HepG2 (cell line): ENCODE measurements around the gene NT5C2. TPM values are rescaled to one million over a fixed set of nuclear protein-coding genes. Genes with fewer than 3 reads are reported as not detected.

ENCODE experiments used
- ELF4 ChIP-seq: sonication (generic); formaldehyde crosslinking; IDR thresholded peaks from 2 replicates; pipeline ENCODE4 v1.5.0; 2020; ENCODE audit warnings: missing genetic modification reagents, mild to moderate bottlenecking, moderate library complexity, borderline replicate concordance
- FOSL2 ChIP-seq: sonication (generic); formaldehyde crosslinking; IDR thresholded peaks from 2 replicates; pipeline ENCODE4 v1.4.0; 2020; ENCODE audit warnings: missing genetic modification reagents
- MAFK ChIP-seq, 2 experiments: IDR thresholded peaks in 1 of 2; conservative IDR thresholded peaks in 1 of 2; 2 replicates each; pipeline ENCODE4 v1.6.1; 2011; ENCODE audit warnings: improper control_type of control experiment in 2 of 2, low read length in 2 of 2
- MATR3 ChIP-seq: sonication (generic); formaldehyde crosslinking; IDR thresholded peaks from 2 replicates; pipeline ENCODE4 v1.4.0; 2020; ENCODE audit warnings: missing genetic modification reagents
- NFE2L2 ChIP-seq: fragments of 150-350 bp; IDR thresholded peaks from 2 replicates; pipeline ENCODE4 v1.6.1; 2014; ENCODE audit warnings: low read length
- PRMT3 ChIP-seq: sonication (generic); formaldehyde crosslinking; IDR thresholded peaks from 2 replicates; pipeline ENCODE4 v1.8.1; 2022; ENCODE audit warnings: low read depth, mild to moderate bottlenecking, moderate library complexity, missing genetic modification reagents, borderline replicate concordance
- TEAD3 ChIP-seq: optimal IDR thresholded peaks from 2 replicates; pipeline ENCODE3; 2016; ENCODE audit warnings: borderline replicate concordance
- XRCC5 ChIP-seq: fragments of 200-400 bp; formaldehyde crosslinking; optimal IDR thresholded peaks from 2 replicates; pipeline ENCODE3; 2017; ENCODE audit warnings: mild to moderate bottlenecking, low read length
- ZFX ChIP-seq: sonication (generic); formaldehyde crosslinking; IDR thresholded peaks from 2 replicates; pipeline ENCODE4 v1.4.0; 2020; ENCODE audit warnings: mild to moderate bottlenecking, low read depth, missing genetic modification reagents, moderate library complexity
- ZNF501 ChIP-seq: sonication (generic); formaldehyde crosslinking; IDR thresholded peaks from 2 replicates; pipeline ENCODE4 v1.5.1; 2020; ENCODE audit warnings: mild to moderate bottlenecking, moderate library complexity, missing genetic modification reagents
- polyA plus RNA-seq, 8 experiments: library from polyadenylated mRNA; depleted of rRNA in 3 of 8; stranded (reverse) in 7 of 8; unstranded in 1 of 8; fragments of >200 nt; fragmentation: Illumina TruSeq in 4 of 8; extraction: Trizol in 4 of 8; gene quantifications; 2 replicates each; pipeline versions ENCODE4 v1.2.1 to v1.2.3, GENCODE V29; 2011 to 2016; ENCODE audit warnings: low read depth in 4 of 8, missing spikeins in 1 of 8, mixed read lengths in 1 of 8; ENCODE audit not compliant: insufficient read depth in 1 of 8
- total RNA-seq, 5 experiments: library from RNA; depleted of rRNA; stranded (reverse); fragments of >200 nt; fragmentation: Illumina TruSeq; extraction: Trizol; gene quantifications; 2 replicates each; pipeline ENCODE4 v1.2.3, GENCODE V29; 2016; ENCODE audit warnings: low read depth in 1 of 5
- TF ChIP-seq, protein P1 (sequence below): sonication (generic); formaldehyde crosslinking; IDR thresholded peaks from 2 replicates; pipeline ENCODE4 v1.5.1; 2020; ENCODE audit warnings: mild to moderate bottlenecking, missing genetic modification reagents, moderate library complexity
- TF ChIP-seq, protein P2 (sequence below): sonication (generic); formaldehyde crosslinking; IDR thresholded peaks from 2 replicates; pipeline ENCODE4 v1.4.0; 2020; ENCODE audit warnings: missing genetic modification reagents
- TF ChIP-seq, protein P3 (sequence below): sonication (generic); formaldehyde crosslinking; IDR thresholded peaks from 2 replicates; pipeline ENCODE4 v1.4.0; 2020; ENCODE audit warnings: missing genetic modification reagents
- TF ChIP-seq, protein P4 (sequence below): sonication (generic); formaldehyde crosslinking; IDR thresholded peaks from 2 replicates; pipeline ENCODE4 v1.5.0; 2020; ENCODE audit warnings: missing genetic modification reagents
- TF ChIP-seq, protein P5 (sequence below): IDR thresholded peaks from 2 replicates; pipeline ENCODE4 v1.6.1; 2018; ENCODE audit warnings: missing genetic modification reagents, mild to moderate bottlenecking, missing compliant biosample characterization

Gene NT5C2
- total and polyA plus RNA-seq, 2 of the 13 experiments (the other 11 are each of a cell fraction or from before 2014, with no cell fraction given), result 40.6 to 55.2 TPM

DNA sequence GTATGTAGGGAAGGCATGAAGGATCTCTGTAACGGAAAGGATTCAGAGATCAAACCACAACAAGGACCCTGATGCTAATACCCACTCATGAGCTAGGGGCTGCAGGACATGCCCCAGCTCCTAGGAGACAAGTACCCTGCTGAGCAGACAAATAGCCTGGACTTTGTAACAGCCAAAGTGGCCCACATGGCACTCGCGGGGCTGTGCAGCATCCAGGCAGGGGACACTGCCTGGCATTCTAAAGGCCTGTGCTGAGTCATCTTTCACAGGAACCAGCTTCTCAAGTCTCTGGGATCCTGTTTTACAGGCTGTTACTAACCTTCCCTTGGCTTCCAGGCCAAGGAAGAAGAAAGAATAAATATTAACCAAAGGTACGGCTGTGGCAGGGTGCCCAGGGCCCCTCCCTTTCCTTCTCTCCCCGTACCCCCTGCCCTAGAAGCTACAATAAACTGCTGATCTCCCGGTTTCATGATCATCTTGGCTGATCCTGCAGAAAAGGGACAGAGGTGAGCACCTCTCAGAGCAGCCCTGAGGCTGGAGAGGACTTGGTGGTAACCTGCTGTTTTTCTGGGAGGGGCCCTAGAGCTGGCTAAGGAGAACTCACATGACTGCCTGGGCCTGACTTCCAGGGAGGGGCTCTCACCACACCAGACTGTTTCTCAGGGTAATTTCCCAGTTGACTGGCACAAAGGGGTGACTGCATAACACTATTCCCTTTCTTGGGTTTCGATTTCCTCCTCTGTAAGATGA lies 48.4 kb upstream of the NT5C2 start (continued):
- TF ChIP-seq ZNF501 (CRISPR knock-in tag) (0 out of 2 replicates have a peak, but pooled peaks have one; percentile 32), NFE2L2 (peak; percentile 81), PRMT3 (CRISPR knock-in tag) (no peak), ZFX (CRISPR knock-in tag) (peak; percentile 27; the same call in 1 of the 2 replicates), ELF4 (CRISPR knock-in tag) (no peak), TEAD3 (peak; percentile 24), MAFK (conservative IDR thresholded peaks at IDR 0.05 in 1 of 2, IDR thresholded peaks at IDR 0.05 in 1 of 2; ENCODE audit: low read length in 2 of 2) (peak; percentile 53 to 71; a peak in 3 of 4 replicates), XRCC5 (peak; percentile 17), MATR3 (CRISPR knock-in tag) (no peak), FOSL2 (CRISPR knock-in tag) (peak; percentile 69)
- TF ChIP-seq, protein P1, sequence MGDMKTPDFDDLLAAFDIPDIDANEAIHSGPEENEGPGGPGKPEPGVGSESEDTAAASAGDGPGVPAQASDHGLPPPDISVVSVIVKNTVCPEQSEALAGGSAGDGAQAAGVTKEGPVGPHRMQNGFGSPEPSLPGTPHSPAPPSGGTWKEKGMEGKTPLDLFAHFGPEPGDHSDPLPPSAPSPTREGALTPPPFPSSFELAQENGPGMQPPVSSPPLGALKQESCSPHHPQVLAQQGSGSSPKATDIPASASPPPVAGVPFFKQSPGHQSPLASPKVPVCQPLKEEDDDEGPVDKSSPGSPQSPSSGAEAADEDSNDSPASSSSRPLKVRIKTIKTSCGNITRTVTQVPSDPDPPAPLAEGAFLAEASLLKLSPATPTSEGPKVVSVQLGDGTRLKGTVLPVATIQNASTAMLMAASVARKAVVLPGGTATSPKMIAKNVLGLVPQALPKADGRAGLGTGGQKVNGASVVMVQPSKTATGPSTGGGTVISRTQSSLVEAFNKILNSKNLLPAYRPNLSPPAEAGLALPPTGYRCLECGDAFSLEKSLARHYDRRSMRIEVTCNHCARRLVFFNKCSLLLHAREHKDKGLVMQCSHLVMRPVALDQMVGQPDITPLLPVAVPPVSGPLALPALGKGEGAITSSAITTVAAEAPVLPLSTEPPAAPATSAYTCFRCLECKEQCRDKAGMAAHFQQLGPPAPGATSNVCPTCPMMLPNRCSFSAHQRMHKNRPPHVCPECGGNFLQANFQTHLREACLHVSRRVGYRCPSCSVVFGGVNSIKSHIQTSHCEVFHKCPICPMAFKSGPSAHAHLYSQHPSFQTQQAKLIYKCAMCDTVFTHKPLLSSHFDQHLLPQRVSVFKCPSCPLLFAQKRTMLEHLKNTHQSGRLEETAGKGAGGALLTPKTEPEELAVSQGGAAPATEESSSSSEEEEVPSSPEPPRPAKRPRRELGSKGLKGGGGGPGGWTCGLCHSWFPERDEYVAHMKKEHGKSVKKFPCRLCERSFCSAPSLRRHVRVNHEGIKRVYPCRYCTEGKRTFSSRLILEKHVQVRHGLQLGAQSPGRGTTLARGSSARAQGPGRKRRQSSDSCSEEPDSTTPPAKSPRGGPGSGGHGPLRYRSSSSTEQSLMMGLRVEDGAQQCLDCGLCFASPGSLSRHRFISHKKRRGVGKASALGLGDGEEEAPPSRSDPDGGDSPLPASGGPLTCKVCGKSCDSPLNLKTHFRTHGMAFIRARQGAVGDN (CRISPR knock-in tag), result peak; percentile 43; the same call in 1 of the 2 replicates
- TF ChIP-seq, protein P2, sequence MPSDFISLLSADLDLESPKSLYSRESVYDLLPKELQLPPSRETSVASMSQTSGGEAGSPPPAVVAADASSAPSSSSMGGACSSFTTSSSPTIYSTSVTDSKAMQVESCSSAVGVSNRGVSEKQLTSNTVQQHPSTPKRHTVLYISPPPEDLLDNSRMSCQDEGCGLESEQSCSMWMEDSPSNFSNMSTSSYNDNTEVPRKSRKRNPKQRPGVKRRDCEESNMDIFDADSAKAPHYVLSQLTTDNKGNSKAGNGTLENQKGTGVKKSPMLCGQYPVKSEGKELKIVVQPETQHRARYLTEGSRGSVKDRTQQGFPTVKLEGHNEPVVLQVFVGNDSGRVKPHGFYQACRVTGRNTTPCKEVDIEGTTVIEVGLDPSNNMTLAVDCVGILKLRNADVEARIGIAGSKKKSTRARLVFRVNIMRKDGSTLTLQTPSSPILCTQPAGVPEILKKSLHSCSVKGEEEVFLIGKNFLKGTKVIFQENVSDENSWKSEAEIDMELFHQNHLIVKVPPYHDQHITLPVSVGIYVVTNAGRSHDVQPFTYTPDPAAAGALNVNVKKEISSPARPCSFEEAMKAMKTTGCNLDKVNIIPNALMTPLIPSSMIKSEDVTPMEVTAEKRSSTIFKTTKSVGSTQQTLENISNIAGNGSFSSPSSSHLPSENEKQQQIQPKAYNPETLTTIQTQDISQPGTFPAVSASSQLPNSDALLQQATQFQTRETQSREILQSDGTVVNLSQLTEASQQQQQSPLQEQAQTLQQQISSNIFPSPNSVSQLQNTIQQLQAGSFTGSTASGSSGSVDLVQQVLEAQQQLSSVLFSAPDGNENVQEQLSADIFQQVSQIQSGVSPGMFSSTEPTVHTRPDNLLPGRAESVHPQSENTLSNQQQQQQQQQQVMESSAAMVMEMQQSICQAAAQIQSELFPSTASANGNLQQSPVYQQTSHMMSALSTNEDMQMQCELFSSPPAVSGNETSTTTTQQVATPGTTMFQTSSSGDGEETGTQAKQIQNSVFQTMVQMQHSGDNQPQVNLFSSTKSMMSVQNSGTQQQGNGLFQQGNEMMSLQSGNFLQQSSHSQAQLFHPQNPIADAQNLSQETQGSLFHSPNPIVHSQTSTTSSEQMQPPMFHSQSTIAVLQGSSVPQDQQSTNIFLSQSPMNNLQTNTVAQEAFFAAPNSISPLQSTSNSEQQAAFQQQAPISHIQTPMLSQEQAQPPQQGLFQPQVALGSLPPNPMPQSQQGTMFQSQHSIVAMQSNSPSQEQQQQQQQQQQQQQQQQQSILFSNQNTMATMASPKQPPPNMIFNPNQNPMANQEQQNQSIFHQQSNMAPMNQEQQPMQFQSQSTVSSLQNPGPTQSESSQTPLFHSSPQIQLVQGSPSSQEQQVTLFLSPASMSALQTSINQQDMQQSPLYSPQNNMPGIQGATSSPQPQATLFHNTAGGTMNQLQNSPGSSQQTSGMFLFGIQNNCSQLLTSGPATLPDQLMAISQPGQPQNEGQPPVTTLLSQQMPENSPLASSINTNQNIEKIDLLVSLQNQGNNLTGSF (CRISPR knock-in tag), result no peak
- TF ChIP-seq, protein P3, sequence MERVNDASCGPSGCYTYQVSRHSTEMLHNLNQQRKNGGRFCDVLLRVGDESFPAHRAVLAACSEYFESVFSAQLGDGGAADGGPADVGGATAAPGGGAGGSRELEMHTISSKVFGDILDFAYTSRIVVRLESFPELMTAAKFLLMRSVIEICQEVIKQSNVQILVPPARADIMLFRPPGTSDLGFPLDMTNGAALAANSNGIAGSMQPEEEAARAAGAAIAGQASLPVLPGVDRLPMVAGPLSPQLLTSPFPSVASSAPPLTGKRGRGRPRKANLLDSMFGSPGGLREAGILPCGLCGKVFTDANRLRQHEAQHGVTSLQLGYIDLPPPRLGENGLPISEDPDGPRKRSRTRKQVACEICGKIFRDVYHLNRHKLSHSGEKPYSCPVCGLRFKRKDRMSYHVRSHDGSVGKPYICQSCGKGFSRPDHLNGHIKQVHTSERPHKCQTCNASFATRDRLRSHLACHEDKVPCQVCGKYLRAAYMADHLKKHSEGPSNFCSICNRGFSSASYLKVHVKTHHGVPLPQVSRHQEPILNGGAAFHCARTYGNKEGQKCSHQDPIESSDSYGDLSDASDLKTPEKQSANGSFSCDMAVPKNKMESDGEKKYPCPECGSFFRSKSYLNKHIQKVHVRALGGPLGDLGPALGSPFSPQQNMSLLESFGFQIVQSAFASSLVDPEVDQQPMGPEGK (CRISPR knock-in tag), result 0 out of 2 replicates have a peak, but pooled peaks have one; percentile 26
- TF ChIP-seq, protein P4, sequence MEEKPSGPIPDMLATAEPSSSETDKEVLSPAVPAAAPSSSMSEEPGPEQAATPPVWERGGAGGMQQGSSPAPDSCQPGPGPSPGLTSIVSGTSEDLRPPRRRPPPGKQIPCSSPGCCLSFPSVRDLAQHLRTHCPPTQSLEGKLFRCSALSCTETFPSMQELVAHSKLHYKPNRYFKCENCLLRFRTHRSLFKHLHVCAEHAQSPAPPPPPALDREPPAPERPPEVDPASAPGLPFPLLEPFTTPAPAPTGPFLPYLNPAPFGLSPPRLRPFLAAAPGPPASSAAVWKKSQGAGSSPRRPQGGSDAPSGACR, result no peak
- TF ChIP-seq, protein P5, sequence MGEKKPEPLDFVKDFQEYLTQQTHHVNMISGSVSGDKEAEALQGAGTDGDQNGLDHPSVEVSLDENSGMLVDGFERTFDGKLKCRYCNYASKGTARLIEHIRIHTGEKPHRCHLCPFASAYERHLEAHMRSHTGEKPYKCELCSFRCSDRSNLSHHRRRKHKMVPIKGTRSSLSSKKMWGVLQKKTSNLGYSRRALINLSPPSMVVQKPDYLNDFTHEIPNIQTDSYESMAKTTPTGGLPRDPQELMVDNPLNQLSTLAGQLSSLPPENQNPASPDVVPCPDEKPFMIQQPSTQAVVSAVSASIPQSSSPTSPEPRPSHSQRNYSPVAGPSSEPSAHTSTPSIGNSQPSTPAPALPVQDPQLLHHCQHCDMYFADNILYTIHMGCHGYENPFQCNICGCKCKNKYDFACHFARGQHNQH (CRISPR knock-in tag), result no peak
